HG03159 (cell line): Measurements from ENCODE around the gene SEL1L2.
"Not testable (repeated sequence)": the region's sequence is repeated elsewhere in the genome, so short reads cannot be mapped to it uniquely, and the experiment has no call there.

Experiments used
- ATAC-seq: cut with Tn5 transposase; IDR thresholded peaks from one replicate; pipeline ENCODE4 v1.9.1; 2021; ENCODE audit warnings: mild to moderate bottlenecking, moderate library complexity; ENCODE audit not compliant: unreplicated experiment

Gene SEL1L2

GRCh38 chr20:13990465-13990864 is at the start of gene SEL1L2:
SEL1L2 (minus strand) TSS chr20:13990614; CDS start chr20:13990534, 80 bp downstream.
- no peak for ATAC-seq

GRCh38 chr20:14036567-14036966 is 46.2 kb upstream of the SEL1L2 start:
- no peak for ATAC-seq

DNA sequence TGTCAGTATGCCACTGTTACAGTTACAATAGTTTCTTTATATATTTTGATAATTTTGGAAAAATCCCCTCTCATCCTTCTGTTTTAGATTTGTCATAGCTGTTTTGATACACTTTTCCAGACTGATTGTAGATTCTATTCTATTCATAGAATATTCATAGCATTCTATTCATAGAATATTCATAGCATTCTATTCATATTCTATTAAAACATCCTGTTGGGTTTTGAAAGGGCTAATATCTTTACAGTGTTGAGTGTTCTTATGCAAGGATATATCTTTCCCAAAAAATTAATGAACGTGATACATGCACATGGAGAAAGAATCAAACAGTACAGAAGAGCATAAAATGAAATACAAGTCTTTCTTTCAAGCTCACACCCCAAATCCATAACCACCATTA is 42.9 kb upstream of the SEL1L2 start:
- ATAC-seq = no peak

GRCh38 chr20:14030991-14031390 is 40.6 kb upstream of the SEL1L2 start:
- no peak for ATAC-seq

DNA sequence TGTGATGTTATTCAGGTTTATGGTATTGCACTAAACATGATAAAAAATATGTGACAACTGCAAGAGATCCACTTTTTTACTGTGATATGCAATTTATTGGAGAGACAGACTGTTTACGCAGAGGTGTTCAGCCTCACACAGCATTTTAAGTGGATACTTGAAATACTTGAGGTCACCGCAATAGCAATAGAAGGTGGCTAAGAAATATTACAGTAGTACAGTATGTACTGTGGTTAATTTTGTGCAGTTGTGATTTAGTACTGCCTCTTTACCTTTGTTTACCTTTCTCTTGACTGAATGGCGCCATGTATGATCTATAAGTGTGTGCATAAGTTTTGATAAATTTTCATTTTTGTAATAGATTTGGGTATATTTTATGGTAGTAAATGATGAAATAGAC is 22.3 kb upstream of the SEL1L2 start:
- ATAC-seq = no peak

DNA sequence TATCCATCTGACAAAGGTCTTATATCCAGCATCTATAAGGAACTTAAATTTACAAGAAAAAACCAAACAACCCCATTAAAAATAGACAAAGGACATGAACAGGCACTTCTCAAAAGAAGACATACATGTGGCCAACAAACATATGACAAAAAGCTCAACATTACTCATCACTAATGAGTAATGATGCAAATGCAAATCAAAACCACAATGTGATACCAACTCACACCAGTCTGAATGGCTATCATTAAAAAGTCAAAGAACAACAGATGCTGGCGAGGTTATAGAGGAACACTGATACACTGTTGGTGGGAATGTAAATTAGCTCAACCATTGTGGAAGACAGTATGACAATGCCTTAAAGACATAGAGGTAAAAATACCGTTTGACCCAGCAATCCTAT is 18.8 kb upstream of the SEL1L2 start:
- ATAC-seq = no peak

GRCh38 chr20:14005996-14006395 is 15.6 kb upstream of the SEL1L2 start:
- ATAC-seq = no peak

DNA sequence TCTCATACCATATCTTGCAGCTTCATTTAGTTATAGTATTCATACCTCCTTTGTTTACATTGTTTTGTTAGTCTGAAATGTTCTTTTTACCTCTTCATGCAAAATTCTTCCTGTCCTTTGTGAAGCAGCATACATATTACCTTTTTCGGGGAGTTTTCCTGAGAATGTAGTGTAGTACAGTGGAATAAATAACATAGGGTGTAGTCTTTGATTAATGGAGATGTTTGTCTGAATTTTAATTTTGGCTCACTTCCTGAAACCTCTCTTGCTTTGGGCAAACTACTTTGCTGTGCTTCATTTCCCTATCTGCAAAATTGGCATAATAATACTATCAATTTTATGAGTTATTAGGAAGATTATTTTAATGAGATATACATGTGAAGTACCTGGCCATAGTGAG is 10.5 kb upstream of the SEL1L2 start:
- no peak for ATAC-seq

DNA sequence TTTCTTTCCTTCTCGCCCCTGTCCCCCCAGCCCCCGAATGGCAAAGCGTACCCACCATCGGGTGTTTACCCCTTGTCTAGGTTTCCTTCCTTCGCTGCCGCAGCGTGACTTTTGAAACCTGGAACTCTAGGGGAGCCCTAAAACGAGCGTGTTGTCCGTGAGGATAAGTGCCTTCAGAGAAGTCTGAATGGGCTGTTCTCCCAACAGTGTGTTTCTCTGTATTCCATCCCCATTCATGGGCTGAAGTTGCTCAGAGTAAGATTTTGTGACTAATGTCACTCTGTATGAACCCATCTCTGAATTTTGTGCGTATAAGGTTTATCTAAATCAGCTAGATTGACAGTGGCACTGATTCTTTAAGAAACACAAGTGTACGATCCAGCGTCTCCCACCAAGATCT is 5.9 kb upstream of the SEL1L2 start:
- no peak for ATAC-seq

GRCh38 chr20:13995841-13996240 is 5.4 kb upstream of the SEL1L2 start:
- ATAC-seq = no peak

GRCh38 chr20:13995086-13995665 is 4.8 kb upstream of the SEL1L2 start, which contains the start of gene MACROD2:
MACROD2 (plus strand) TSS chr20:13995516.
- ATAC-seq = peak; percentile 57

DNA sequence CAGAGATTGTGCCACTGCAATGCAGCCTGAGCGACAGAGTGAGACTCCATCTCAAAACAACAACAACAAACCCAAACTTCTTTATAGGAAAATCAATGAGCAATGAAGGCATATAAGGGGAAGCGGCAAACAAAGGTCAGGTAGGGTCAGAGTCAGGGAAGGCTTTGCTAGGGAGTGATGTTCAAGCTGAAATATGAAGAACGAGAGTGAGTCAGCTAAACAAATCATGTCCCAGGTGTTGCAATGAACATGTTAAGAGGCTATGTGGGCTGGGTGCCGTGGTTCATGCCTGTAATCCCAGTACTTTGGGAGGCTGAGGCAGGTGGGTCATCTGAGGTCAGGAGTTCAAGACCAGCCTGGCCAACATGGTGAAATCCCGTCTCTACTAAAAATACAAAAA is 1.5 kb upstream of the SEL1L2 start:
- ATAC-seq = not testable (repeated sequence)

GRCh38 chr20:13991311-13991710 is 897 bp upstream of the SEL1L2 start:
- ATAC-seq = no peak

GRCh38 chr20:13984211-13984610 is 6.2 kb downstream of the SEL1L2 start:
- ATAC-seq = no peak

DNA sequence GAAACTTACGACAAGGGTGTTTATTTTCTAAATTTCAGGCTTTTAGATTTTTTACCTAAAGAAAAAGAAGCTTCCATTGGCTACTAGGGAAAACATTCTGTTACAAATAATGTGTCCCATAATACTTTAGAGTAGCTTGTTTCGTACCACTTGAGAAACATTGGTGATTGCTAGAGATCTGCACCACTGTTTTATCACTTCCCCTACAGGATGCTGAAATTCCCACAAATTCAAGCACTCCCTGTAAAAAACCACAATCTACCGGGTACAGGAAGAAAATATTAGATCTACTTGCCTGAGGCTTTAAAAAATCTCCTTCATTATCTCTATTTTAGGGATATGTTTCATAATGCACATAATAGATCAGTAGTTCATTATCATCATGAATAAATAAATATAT is 29.9 kb downstream of the SEL1L2 start:
- no peak for ATAC-seq

- no peak for ATAC-seq
These were observed 30.3 kb downstream of the SEL1L2 start for GRCh38 chr20:13960119-13960518.

- no peak for ATAC-seq
These were observed 37.2 kb downstream of the SEL1L2 start for GRCh38 chr20:13953227-13953626.

DNA sequence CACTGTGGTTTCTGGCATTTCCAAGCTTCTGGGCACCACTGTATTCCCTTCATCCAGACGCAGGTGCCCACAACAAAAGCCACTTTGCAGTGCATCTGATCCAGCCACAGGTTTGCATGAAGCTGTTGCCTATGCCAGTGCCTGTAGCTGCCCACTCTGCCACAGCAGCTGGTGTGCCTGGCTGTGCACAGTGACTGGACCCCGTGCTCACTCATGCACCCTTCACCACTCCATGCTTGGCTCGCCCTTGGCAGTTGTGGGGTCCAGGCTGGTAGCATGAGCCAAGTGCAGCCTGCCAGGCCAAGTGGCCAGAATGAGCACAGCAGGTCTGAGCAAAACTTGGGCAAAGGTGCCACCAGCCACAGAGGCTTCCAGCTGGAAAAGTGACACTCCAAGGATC is 42.7 kb downstream of the SEL1L2 start:
- ATAC-seq = no peak

DNA sequence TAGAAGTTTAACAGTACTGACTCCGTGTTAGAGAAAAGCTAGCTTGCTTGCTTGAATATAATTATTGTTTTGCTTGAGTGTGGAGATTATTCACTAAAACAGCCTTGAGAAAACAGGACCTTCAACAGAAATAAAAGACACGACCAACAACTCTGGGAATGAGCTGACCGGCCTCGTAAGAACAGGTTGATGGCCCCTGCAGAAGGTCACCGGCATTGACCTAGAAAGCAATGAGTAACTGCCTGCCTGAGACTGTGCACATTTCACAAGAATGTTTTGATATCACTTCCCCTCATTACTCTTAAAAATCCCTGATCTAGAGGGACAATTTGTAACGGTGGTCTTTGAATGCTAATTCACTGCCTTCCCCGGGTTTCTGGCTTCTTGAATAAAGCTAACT is 49.4 kb downstream of the SEL1L2 start:
- ATAC-seq = no peak

- no peak for ATAC-seq
These were observed 53.4 kb downstream of the SEL1L2 start for GRCh38 chr20:13936781-13937576.

DNA sequence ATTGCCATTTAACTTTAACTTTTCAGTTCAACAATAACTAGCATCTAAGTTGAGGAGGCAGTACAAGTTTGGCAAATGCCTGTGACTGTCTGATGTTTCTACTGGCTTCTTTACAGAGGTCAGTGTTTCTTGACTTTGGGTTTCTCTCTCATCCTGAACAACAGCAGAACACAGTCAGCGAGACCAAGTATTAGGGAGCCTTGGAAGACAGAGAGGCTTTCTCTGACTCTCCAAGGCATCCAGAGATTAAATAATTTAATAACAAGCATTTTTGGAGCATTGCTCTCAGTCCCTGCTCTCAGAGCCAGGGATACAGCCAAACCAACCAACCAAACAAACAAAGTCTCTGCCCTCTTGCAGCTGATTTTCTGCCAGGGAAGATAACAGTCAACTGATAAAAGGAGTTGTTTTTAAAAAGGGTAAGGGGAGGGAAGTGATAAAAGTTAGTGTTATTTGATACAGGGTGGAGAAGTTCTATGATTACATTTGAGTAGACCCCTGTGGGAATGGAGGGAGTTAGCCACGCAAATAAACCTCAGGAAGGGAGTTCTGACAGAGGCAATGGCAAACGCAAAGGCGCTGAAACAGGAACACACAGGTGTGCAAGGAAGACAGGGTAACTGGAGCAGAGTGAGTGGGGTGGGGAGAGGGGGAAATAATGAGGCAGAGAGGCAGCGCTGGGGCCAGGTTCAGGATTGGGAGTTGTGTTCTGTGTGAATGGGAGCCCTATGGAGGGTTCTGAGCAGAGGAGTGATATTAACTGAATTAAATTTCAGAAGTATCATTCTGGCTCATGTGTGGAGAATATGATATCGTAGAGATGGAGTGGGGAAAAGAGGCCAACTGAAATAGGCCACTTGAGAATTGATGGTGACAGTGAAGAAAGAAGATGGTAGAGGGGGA is 55.2 kb downstream of the SEL1L2 start:
- ATAC-seq = no peak

GRCh38 chr20:13930281-13930680 is 60.1 kb downstream of the SEL1L2 start:
- no peak for ATAC-seq
